AG09309 (cell line): ENCODE measurements around the gene PANK2.
A peak's percentile ranks its signal among the peaks of the same experiment; 100 is the strongest.

ENCODE experiments used
- DNase-seq: peaks from one replicate; pipeline ENCODE4 v3.0.0-alpha.2; 2010; ENCODE audit warnings: low read depth
- H3K4me3 ChIP-seq: 2 replicates; pipeline ENCODE4 v1.5.1; 2011; ENCODE audit warnings: mild to moderate bottlenecking, low read depth, low read length, moderate library complexity; ENCODE audit not compliant: control insufficient read depth
- CTCF ChIP-seq: IDR thresholded peaks from 2 replicates; pipeline ENCODE4 v1.5.1; 2011; ENCODE audit warnings: mild to moderate bottlenecking, low read depth, low read length, inconsistent platforms; ENCODE audit not compliant: insufficient read depth, control insufficient read depth; ENCODE audit errors: missing control alignments

PANK2 gene

DNA sequence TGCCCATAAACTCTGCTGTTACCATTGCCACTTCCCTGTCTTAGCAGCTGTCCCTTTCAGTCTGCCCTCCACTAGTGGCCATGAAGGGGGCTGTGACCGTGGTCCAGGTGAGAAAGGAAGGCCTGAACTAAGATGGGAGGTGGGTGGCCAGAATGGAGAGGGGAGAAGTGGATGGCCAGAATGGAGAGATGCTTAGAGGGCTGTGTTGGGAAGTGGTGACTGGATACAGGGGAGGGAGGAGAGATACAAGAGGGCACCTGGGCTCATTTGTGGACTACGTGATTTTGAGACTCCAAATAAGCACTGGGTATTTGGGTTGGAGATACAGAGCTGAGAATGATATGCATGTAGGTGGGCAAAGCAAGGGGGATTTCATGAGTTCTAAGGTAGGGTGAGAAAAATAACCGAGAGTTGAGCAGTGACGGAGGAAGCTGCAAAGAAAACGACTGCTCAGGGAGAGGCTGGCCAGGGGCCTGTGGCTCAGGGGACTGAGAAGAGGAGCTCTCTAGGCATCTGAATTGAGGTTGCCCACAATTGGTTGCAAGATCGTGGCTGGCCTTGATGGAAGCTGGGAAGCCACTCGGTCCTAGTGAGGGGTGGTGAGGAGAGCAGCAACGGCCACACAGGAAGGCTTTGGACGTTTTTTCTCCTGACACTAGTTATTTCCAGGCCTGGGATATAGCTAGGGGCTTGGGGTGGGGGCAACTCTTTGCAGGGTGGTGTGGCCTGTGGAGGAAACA lies 36.9 kb downstream of the PANK2 start:
- no peak overlapping the region for H3K4me3 ChIP-seq
- TF ChIP-seq CTCF = no peak
- DNase-seq = no peak

DNA sequence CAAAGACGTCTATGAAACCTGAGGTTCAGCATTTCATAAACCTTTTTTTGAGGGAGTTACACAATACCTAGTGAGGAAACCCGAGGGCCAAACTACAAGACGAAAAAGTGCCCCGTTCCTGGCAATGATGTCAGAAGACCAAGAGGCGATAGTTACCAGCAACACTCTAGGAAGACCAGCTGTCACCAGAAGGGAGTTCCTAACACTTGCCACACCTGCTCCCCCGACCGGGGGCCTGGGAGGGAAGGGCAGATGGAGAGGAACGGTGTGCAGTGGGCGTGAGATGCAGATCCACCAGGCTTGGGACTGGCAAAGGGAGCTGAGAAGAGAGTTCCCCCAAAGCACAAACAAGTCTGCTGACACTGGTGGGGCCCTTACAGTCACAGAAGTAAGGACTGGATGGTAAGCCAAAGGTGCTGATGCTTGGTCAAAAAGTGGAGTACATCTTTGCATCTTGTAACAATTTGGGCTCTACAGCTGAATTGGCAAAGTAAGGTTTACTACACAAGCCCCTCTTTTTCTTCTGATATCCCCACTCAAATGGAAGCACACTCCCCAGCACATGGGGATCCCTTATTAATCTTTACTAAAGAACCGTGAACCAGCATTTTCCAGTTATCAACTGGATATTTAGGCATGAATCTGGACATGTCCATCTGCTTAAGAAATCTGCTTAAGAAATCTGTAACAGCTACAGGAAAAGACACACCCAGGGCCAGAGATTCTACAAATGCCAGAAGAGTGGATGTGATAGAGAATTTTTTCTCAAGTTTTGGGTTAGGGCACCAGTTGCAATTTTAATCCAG lies 38.5 kb downstream of the PANK2 start:
- DNase-seq = no peak
- TF ChIP-seq CTCF = no peak
- no peak overlapping the region for H3K4me3 ChIP-seq

DNA sequence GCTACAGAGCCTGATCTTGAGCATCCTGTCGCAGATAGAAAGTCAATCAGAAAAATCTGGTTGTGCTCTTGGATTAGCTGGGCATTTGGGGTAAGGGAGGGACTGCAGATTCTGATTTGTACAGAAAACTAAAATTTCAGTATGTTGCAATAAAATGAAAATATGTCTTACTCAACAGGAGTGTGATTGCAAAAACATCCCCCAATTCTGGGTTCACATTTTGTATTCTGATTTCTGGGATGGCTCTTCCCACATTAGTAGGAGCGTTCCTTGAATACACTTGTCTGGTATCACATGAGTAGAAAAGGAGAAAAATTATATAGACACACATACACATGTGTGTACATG lies 40.5 kb downstream of the PANK2 start:
- no peak for TF ChIP-seq CTCF
- no peak for DNase-seq
- no peak overlapping the region for H3K4me3 ChIP-seq

DNA sequence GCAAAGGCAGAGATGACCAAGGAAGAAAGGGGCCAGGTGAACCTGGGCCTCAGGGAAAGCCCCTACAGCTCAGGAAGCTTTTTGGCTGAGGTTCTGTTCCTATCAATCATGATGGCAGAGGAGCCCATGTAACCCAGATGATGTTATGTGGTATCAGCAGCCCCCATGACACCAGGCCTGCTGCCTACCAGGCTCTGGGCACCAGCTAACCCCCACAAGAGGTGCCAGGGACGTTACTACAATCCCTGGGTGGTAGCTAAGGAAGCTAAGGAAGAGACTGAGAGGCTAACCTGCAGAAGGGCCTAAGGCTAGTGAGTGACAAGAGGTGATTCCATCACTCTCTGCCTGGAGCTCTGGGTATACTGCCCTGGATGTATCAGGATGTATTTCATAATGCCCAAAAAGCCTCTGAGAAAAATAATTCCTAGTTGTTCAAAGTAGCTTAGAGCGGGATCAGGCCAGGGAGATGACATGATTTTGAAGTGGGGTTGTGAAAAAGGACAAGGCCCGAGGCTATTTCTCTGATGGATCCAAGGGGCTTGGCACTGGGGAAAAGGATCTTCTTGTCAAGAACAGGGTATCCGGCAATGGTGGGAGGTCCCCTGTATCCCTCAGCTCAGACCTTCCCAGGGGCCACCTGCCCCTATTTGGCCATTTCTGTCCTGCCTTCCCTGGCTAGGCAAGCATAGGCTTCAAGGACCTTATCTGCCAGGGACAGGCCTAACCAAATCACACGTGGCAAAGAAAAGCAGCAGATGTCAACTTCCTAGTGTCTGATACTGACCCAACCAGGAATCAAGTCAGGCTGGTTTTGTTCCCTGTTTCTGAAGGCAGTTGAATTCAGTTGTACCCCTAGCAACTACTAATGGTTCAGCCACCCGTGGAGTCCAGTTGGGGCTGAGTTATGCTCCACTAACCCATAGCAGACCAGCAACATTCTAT lies 41.3 kb downstream of the PANK2 start:
- DNase-seq = no peak
- no peak for TF ChIP-seq CTCF
- no peak overlapping the region for H3K4me3 ChIP-seq

DNA sequence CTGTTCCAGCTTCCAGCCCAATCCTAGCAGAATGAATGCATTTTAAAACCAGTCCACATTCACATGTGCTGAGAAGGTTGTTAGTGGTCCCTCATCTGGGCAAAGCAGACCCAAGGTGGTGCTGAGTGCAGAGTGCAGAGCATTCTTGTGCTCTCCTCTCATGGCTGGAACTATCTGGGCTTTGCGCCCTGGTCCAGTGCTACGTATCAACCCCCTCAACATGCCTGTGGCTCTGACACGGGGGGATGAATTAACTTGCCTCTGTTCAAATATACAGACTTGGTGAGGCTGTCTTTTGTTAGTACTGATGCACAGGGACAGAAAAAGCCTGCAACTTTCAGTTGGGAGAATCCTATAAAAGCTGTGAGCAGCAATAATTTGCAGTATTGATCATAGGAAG lies 42.5 kb downstream of the PANK2 start:
- DNase-seq = no peak
- TF ChIP-seq CTCF = no peak
- H3K4me3 ChIP-seq = no peak overlapping the region

- TF ChIP-seq CTCF = no peak
- H3K4me3 ChIP-seq = peak overlapping the region; percentile 27
- no peak for DNase-seq
These were observed 43.1 kb downstream of the PANK2 start for GRCh38 chr20:3932277-3932676.
